GM23248 (cell line): Measurements from ENCODE around the gene FYB1.

Source experiments
- EZH2 ChIP-seq: fragments of 200-600 bp; sonication (generic); IDR thresholded peaks from 2 replicates; pipeline ENCODE4 v1.6.1; 2018; ENCODE audit warnings: antibody characterized with exemption, mild to moderate bottlenecking; ENCODE audit not compliant: insufficient read depth, poor library complexity, severe bottlenecking
- EZH2phosphoT487 ChIP-seq: fragments of 200-600 bp; sonication (generic); IDR thresholded peaks from 2 replicates; pipeline ENCODE4 v1.6.1; 2018; ENCODE audit warnings: antibody characterized with exemption, moderate library complexity, mild to moderate bottlenecking, low read depth; ENCODE audit not compliant: insufficient read depth

- no peak for TF ChIP-seq EZH2phosphoT487
- no peak for TF ChIP-seq EZH2
Measured at GRCh38 chr5:39063037-39063436, 156.3 kb downstream of the FYB1 start.
